Measurements from ENCODE around the gene CFAP107.

The CFAP107 gene, protein sequence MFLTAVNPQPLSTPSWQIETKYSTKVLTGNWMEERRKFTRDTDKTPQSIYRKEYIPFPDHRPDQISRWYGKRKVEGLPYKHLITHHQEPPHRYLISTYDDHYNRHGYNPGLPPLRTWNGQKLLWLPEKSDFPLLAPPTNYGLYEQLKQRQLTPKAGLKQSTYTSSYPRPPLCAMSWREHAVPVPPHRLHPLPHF

DNA sequence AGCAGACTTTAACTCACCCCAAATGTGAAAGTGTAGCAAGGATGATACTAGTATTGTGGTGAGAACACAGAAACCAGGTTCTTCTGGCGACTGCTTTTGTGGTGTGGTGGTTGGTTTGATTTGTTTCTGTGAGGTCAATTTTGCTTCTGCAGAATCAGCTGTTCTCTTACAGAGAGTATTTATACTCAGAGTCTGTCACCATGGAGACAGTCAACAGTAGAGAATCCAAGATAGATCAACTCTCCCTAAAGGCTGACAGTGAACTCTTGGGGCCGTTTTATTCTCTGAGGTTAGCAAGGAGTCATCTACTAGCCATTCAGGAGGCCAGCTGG is at the start of gene CFAP107:
Gene CFAP107, plus strand, starts transcription at position 209 of the 332 bp plus-strand sequence. CDS start 231 bp downstream, outside the sequence.
- H3K4me1 Mint-ChIP-seq, result peaks cover 7% of the 10 kb centered on the region
- H3K9me3 Mint-ChIP-seq, result peaks cover 39% of the 10 kb centered on the region
- no peaks in the 10 kb centered on the region for H3K36me3 Mint-ChIP-seq (ENCODE audit: low read depth)
- TF ChIP-seq, protein P1, sequence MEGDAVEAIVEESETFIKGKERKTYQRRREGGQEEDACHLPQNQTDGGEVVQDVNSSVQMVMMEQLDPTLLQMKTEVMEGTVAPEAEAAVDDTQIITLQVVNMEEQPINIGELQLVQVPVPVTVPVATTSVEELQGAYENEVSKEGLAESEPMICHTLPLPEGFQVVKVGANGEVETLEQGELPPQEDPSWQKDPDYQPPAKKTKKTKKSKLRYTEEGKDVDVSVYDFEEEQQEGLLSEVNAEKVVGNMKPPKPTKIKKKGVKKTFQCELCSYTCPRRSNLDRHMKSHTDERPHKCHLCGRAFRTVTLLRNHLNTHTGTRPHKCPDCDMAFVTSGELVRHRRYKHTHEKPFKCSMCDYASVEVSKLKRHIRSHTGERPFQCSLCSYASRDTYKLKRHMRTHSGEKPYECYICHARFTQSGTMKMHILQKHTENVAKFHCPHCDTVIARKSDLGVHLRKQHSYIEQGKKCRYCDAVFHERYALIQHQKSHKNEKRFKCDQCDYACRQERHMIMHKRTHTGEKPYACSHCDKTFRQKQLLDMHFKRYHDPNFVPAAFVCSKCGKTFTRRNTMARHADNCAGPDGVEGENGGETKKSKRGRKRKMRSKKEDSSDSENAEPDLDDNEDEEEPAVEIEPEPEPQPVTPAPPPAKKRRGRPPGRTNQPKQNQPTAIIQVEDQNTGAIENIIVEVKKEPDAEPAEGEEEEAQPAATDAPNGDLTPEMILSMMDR (IDR thresholded peaks at IDR 0.05; ENCODE audit: unreplicated experiment in 3 of 3), result no peak
- peak within 1 kb of the TSS in 2 of 3 experiments; percentile 25 to 63 for H3K27ac Mint-ChIP-seq
- H3K4me3 Mint-ChIP-seq, result peak within 1 kb of the TSS in 2 of 3 experiments; percentile 1 to 17
- peaks cover 1% of the 10 kb centered on the region for H3K27me3 Mint-ChIP-seq (ENCODE audit: low read depth)

DNA sequence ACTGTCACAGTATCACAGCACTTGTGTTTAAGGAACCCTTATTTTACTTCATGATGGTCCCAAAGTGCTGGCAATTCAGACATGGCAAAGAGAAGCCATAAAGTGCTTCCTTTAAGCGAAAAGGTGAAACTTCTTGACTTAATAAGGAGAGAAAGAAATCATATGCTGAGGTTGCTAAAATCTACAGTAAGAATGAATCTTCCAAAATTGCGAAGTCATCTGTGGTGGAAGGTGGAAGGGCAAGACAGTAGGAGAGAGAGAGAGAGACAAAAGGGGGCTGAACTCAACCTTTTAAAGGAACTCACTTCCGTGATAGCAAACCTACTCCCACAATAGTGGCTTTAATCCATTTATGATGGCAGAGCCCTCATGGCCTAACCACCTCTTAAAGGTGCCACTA is 49.3 kb upstream of the CFAP107 start:
- Mint-ChIP-seq H3K36me3 (ENCODE audit: low read depth) (no peaks in the 10 kb centered on the region), H3K4me3 (no peak overlapping the region), H3K27me3 (ENCODE audit: low read depth) (peaks cover 9% of the 10 kb centered on the region), H3K9me3 (peaks cover 13% of the 10 kb centered on the region), H3K27ac (no peak overlapping the region), H3K4me1 (no peaks in the 10 kb centered on the region)
- TF ChIP-seq, protein P1 (IDR thresholded peaks at IDR 0.05; ENCODE audit: unreplicated experiment in 3 of 3), result no peak

DNA sequence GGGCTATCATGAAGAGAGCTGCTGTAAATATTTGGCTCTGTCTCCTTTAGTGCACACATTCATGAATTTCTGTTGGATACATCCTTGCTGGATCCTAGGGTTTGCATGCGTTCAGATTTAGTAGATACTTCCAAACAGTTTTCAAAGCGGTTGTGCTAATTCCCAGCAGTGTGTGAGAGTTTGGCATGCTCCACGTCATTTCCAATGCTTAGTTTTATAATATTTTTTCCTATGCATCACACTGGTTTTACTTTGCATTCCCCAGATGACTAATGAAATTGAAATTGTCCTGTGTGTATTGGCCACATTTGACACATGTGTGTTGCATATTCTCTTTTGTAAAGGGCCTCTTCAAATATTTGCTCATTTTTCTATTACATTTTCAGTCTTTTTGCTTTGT is 48.6 kb upstream of the CFAP107 start:
- TF ChIP-seq, protein P1 (IDR thresholded peaks at IDR 0.05; ENCODE audit: unreplicated experiment in 3 of 3), result no peak
- Mint-ChIP-seq H3K27ac (no peak overlapping the region), H3K27me3 (ENCODE audit: low read depth) (peaks cover 9% of the 10 kb centered on the region), H3K4me1 (no peaks in the 10 kb centered on the region), H3K36me3 (ENCODE audit: low read depth) (no peaks in the 10 kb centered on the region), H3K4me3 (no peak overlapping the region), H3K9me3 (peaks cover 13% of the 10 kb centered on the region)

DNA sequence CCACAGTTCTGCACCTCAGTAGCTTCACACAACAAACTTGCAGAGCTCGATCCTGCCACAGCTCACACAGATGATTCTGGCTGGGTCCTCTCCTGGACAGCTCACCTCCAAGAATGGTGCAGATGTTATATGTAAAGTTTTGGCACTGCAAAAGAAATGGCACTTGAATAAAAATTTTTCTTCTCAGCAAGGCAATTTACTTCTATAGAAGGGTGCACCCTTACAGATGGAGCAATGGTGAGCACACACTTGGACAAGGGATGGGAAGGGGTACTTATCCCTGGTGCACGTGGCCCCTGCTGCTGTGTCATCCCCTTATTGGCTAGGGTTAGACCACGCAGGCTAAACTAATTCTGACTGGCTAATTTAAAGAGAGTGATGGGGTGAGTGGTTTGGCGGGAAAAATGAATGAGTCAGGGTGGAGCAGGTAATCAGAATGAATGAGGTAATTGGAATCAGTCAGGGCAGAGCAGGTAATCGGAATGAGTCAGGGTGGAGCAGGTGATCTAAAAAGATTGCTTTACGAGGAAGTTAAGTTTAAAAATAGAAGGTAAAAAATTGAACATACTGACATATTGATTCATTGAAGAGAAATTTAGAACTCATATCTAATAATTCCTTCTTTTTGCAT is 42.1 kb upstream of the CFAP107 start:
- no peak overlapping the region for H3K27ac Mint-ChIP-seq
- no peaks in the 10 kb centered on the region for H3K4me1 Mint-ChIP-seq
- no peak overlapping the region for H3K4me3 Mint-ChIP-seq
- TF ChIP-seq, protein P1 (IDR thresholded peaks at IDR 0.05; ENCODE audit: unreplicated experiment in 3 of 3), result no peak
- peaks cover 17% of the 10 kb centered on the region for H3K9me3 Mint-ChIP-seq
- H3K27me3 Mint-ChIP-seq (ENCODE audit: low read depth), result peaks cover 17% of the 10 kb centered on the region
- no peaks in the 10 kb centered on the region for H3K36me3 Mint-ChIP-seq (ENCODE audit: low read depth)

DNA sequence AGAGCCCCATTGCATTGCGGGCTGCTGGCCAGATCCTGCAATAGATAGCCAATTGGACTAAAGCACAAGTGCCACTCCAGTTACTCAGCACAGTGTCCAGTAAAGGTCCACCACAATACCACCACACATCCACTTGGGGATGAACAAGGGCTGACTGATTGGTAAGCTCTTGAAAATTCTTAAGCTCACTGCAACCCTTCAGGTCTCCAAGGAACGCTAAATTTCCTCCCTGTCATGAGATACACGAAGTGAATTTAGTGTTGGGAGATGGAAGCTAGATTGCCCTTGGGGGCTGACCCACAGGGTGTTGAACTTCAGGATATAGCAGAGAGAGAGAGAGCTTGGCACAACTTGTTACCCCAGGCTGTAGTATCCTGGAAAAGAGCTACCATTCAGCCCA is 39.9 kb upstream of the CFAP107 start:
- TF ChIP-seq, protein P1 (IDR thresholded peaks at IDR 0.05; ENCODE audit: unreplicated experiment in 3 of 3), result no peak
- Mint-ChIP-seq H3K4me3 (no peak overlapping the region), H3K9me3 (peaks cover 9% of the 10 kb centered on the region), H3K27me3 (ENCODE audit: low read depth) (peaks cover 12% of the 10 kb centered on the region), H3K4me1 (no peaks in the 10 kb centered on the region), H3K36me3 (ENCODE audit: low read depth) (no peaks in the 10 kb centered on the region), H3K27ac (no peak overlapping the region)

Measured in nephron (organoid).